Uterus (tissue), 4 donors: ENCODE measurements around the gene SLAMF9. TPM values are rescaled to one million over a fixed set of nuclear protein-coding genes. Genes with fewer than 3 reads are reported as not detected.
"Not testable (repeated sequence)": the region's sequence is repeated elsewhere in the genome, so short reads cannot be mapped to it uniquely, and the experiment has no call there.

Experiments
- DNase-seq, 2 donors: peaks; one replicate each; pipeline ENCODE4 v3.0.0-alpha.2; 2019 to 2020
- H3K27ac ChIP-seq, 2 donors: fragments of 200-600 bp; sonication (generic); 1 replicate in 1 of 2; 2 replicates in 1 of 2; pipeline ENCODE4 v1.5.1; 2016 to 2018
- H3K27me3 ChIP-seq, 2 donors: fragments of 200-600 bp; sonication (generic); one replicate each; pipeline ENCODE4 v1.5.1; 2018 to 2019; ENCODE audit warnings: control low read depth in 1 of 2
- H3K36me3 ChIP-seq, 2 donors: fragments of 200-600 bp; sonication (generic); one replicate each; pipeline ENCODE4 v1.5.1; 2019; ENCODE audit warnings: control low read depth in 1 of 2
- H3K4me1 ChIP-seq, 2 donors: fragments of 200-600 bp; sonication (generic); one replicate each; pipeline ENCODE4 v1.5.1; 2018 to 2019; ENCODE audit warnings: control low read depth in 1 of 2
- H3K4me3 ChIP-seq, 2 donors: fragments of 200-600 bp; sonication (generic); 1 replicate in 1 of 2; 2 replicates in 1 of 2; pipeline ENCODE4 v1.5.1; 2018 to 2019; ENCODE audit warnings: mild to moderate bottlenecking in 1 of 2
- H3K9me3 ChIP-seq, 2 donors: fragments of 200-600 bp; sonication (generic); one replicate each; pipeline ENCODE4 v1.5.1; 2019; ENCODE audit warnings: control low read depth in 1 of 2
- CTCF ChIP-seq, 4 experiments: fragments of 200-600 bp in 2 of 4; fragments of 450-650 bp in 2 of 4; sonication (generic) in 2 of 4; IDR thresholded peaks; one replicate each; pipeline ENCODE4 v1.5.1; 2016 to 2019; ENCODE audit warnings: antibody characterized with exemption in 4 of 4, mild to moderate bottlenecking in 2 of 4, moderate library complexity in 1 of 4
- POLR2A ChIP-seq, 2 donors: fragments of 450-650 bp; IDR thresholded peaks; one replicate each; pipeline ENCODE4 v1.6.1; 2016; ENCODE audit warnings: antibody characterized with exemption in 2 of 2, mild to moderate bottlenecking in 1 of 2, moderate library complexity in 1 of 2
- intact Hi-C: fragments of 100-400 bp; cut with DNase I; formaldehyde crosslinking; loops from one replicate; pipeline ENCODE4 v1.15.1; 2023; ENCODE audit warnings: low total_unique reads
- total RNA-seq, 4 donors: library from RNA; depleted of rRNA in 3 of 4; stranded (reverse); fragments of >200 nt in 3 of 4; gene quantifications; one replicate each; pipeline versions ENCODE4 v1.1.0 to v1.2.4, GENCODE V29; 2014 to 2023
- donor health status: DM: yes; HTN: yes; CAD: no.

SLAMF9 gene
- total RNA-seq, 4 donors from 2014 or later, result not detected

GRCh38 chr1:159908031-159908940 lies 45.8 kb downstream of the SLAMF9 start:
- intact Hi-C loops, result no loop called here

GRCh38 chr1:159906960-159907359 lies 47.1 kb downstream of the SLAMF9 start:
- TF ChIP-seq POLR2A (IDR thresholded peaks at IDR 0.05), result no peak
- TF ChIP-seq CTCF (IDR thresholded peaks at IDR 0.05), result no peak
- Histone ChIP-seq H3K9me3 (no peaks in the 10 kb centered on the region), H3K36me3 (no peaks in the 10 kb centered on the region), H3K4me3 (no peak overlapping the region), H3K27ac (no peak overlapping the region), H3K4me1 (no peaks in the 10 kb centered on the region), H3K27me3 (no peaks in the 10 kb centered on the region)
- intact Hi-C loops, result no loop called here
- no peak for DNase-seq

More at GRCh38 chr1:159908031-159908940, 45.8 kb downstream of the SLAMF9 start:
- no peaks in the 10 kb centered on the region for H3K9me3 ChIP-seq
- H3K27me3 ChIP-seq, result no peaks in the 10 kb centered on the region
- H3K4me1 ChIP-seq, result no peaks in the 10 kb centered on the region
- no peak overlapping the region for H3K27ac ChIP-seq
- H3K36me3 ChIP-seq, result no peaks in the 10 kb centered on the region
- H3K4me3 ChIP-seq, result no peak overlapping the region
- no peak for DNase-seq
- no peak for TF ChIP-seq CTCF (IDR thresholded peaks at IDR 0.05)
- no peak for TF ChIP-seq POLR2A (IDR thresholded peaks at IDR 0.05)

GRCh38 chr1:159904036-159904435 lies 50.0 kb downstream of the SLAMF9 start:
- H3K4me3 ChIP-seq, H3K4me1 ChIP-seq, H3K36me3 ChIP-seq, H3K27ac ChIP-seq, DNase-seq, intact Hi-C loops, H3K9me3 ChIP-seq, H3K27me3 ChIP-seq: not testable (repeated sequence)

GRCh38 chr1:159902541-159902940 lies 51.5 kb downstream of the SLAMF9 start:
- no peak for DNase-seq
- no peaks in the 10 kb centered on the region for H3K9me3 ChIP-seq
- no peaks in the 10 kb centered on the region for H3K27me3 ChIP-seq
- no peaks in the 10 kb centered on the region for H3K4me1 ChIP-seq
- no peak for TF ChIP-seq POLR2A (IDR thresholded peaks at IDR 0.05)
- no peak for TF ChIP-seq CTCF (IDR thresholded peaks at IDR 0.05)
- no peak overlapping the region for H3K27ac ChIP-seq
- intact Hi-C loops, result no loop called here
- no peaks in the 10 kb centered on the region for H3K36me3 ChIP-seq
- H3K4me3 ChIP-seq, result no peak overlapping the region

Other genes with a start within 250 kb of the SLAMF9 start
- gene CRP, start 239.6 kb downstream of the SLAMF9 start, total RNA-seq, result 1 to 10 TPM in 2 of 4 donors, not detected in 2; 1.4 to 2.1 TPM
- gene DUSP23, start 173.3 kb downstream of the SLAMF9 start, total RNA-seq, result 100 to 1,000 TPM in 1 of 4 donors, 10 to 100 TPM in 3; 15.6 to 121 (median 50.8) TPM
- 1 to 10 TPM in 1 of 4 donors, under 1 TPM in 1, not detected in 2; 0.21 to 1.1 TPM for gene FCRL6, start 151.9 kb downstream of the SLAMF9 start, total RNA-seq
- gene SLAMF8, start 127.4 kb downstream of the SLAMF9 start, total RNA-seq, result 1 to 10 TPM in 2 of 4 donors, under 1 TPM in 1, not detected in 1; 0.28 to 3.2 (median 1.1) TPM
- gene VSIG8, start 91.6 kb downstream of the SLAMF9 start, total RNA-seq, result under 1 TPM in 1 of 4 donors, not detected in 3; 0.37 TPM
- 1 to 10 TPM in 2 of 4 donors, under 1 TPM in 1, not detected in 1; 0.97 to 3.6 (median 1.8) TPM for gene CFAP45, start 54.1 kb downstream of the SLAMF9 start, total RNA-seq
- gene TAGLN2, start 28.7 kb downstream of the SLAMF9 start, total RNA-seq, result 100 to 1,000 TPM; 113 to 246 (median 197) TPM
- gene IGSF9, start 8.6 kb downstream of the SLAMF9 start, total RNA-seq, result 1 to 10 TPM in 2 of 4 donors, under 1 TPM in 1, not detected in 1; 0.29 to 6.2 (median 1.2) TPM
- 1 to 10 TPM; 1.8 to 9.4 (median 7.5) TPM for gene PIGM, start 77.8 kb upstream of the SLAMF9 start, total RNA-seq
- gene KCNJ10, start 115.9 kb upstream of the SLAMF9 start, total RNA-seq, result under 1 TPM in 1 of 4 donors, not detected in 3; 0.58 TPM
- under 1 TPM in 1 of 4 donors, not detected in 3; 0.28 TPM for gene KCNJ9, start 127.3 kb upstream of the SLAMF9 start, total RNA-seq
- gene IGSF8, start 144.4 kb upstream of the SLAMF9 start, total RNA-seq, result 10 to 100 TPM in 3 of 4 donors, 1 to 10 TPM in 1; 5.4 to 41.4 (median 26.9) TPM
- 10 to 100 TPM in 3 of 4 donors, 1 to 10 TPM in 1; 1.2 to 36.8 (median 13.4) TPM for gene ATP1A2, start 161.5 kb upstream of the SLAMF9 start, total RNA-seq
- gene ATP1A4, start 197.4 kb upstream of the SLAMF9 start, total RNA-seq, result 1 to 10 TPM in 1 of 4 donors, not detected in 3; 1.5 TPM
- under 1 TPM in 3 of 4 donors, not detected in 1; 0.26 to 0.48 (median 0.34) TPM for gene CASQ1, start 236.3 kb upstream of the SLAMF9 start, total RNA-seq